ENCODE measurements around the gene COL4A6.

The COL4A6 gene

GRCh38 chrX:108171671-108172070, 266.6 kb downstream of the COL4A6 start:
- Histone ChIP-seq H3K9ac (ENCODE audit: low read length) (no peak overlapping the region), H2BK5ac (ENCODE audit: low read length) (no peak overlapping the region), H3K27ac (ENCODE audit: low read depth, low read length) (no peak overlapping the region), H3K4me3 (ENCODE audit: low read length) (no peak overlapping the region), H3K79me2 (ENCODE audit: control insufficient read depth, insufficient read depth, low read length) (no peaks in the 10 kb centered on the region), H3K79me1 (ENCODE audit: low read length) (no peaks in the 10 kb centered on the region), H4K5ac (ENCODE audit: low read length) (no peak overlapping the region), H3K4me1 (ENCODE audit: control insufficient read depth, low read depth, low read length) (no peaks in the 10 kb centered on the region), H3K4me2 (ENCODE audit: low read length) (no peak overlapping the region), H3K27me3 (ENCODE audit: insufficient read depth, low read length, poor library complexity) (no peaks in the 10 kb centered on the region), H3K23ac (ENCODE audit: low read length) (no peak overlapping the region), H3K4ac (ENCODE audit: low read depth, low read length) (no peak overlapping the region), H2BK15ac (replicated peaks; ENCODE audit: low read depth) (no peak overlapping the region), H3K56ac (ENCODE audit: low read length) (no peak overlapping the region), H4K8ac (ENCODE audit: low read depth, low read length) (no peak overlapping the region), H3K36me3 (ENCODE audit: control insufficient read depth, insufficient read depth, low read length) (no peaks in the 10 kb centered on the region), H2BK120ac (ENCODE audit: low read depth, low read length) (no peak overlapping the region), H2AK5ac (ENCODE audit: low read length) (no peak overlapping the region), H3K18ac (ENCODE audit: low read length) (no peak overlapping the region)
- WGBS (ENCODE audit: extremely low coverage, insufficient coverage, low lambda C conversion rate) = no CpG with 5 or more reads among the region's 4 CpGs
- no peak for DNase-seq

GRCh38 chrX:108169768-108170167, 268.5 kb downstream of the COL4A6 start:
- Histone ChIP-seq H3K56ac (ENCODE audit: low read length) (no peak overlapping the region), H3K9ac (ENCODE audit: low read length) (no peak overlapping the region), H2BK15ac (replicated peaks; ENCODE audit: low read depth) (no peak overlapping the region), H3K4me3 (ENCODE audit: low read length) (no peak overlapping the region), H3K4me1 (ENCODE audit: control insufficient read depth, low read depth, low read length) (no peaks in the 10 kb centered on the region), H3K4ac (ENCODE audit: low read depth, low read length) (no peak overlapping the region), H3K79me2 (ENCODE audit: control insufficient read depth, insufficient read depth, low read length) (no peaks in the 10 kb centered on the region), H3K27ac (ENCODE audit: low read depth, low read length) (no peak overlapping the region), H4K5ac (ENCODE audit: low read length) (no peak overlapping the region), H3K23ac (ENCODE audit: low read length) (no peak overlapping the region), H2BK120ac (ENCODE audit: low read depth, low read length) (no peak overlapping the region), H3K79me1 (ENCODE audit: low read length) (no peaks in the 10 kb centered on the region), H2AK5ac (ENCODE audit: low read length) (no peak overlapping the region), H3K18ac (ENCODE audit: low read length) (no peak overlapping the region), H3K4me2 (ENCODE audit: low read length) (no peak overlapping the region), H3K36me3 (ENCODE audit: control insufficient read depth, insufficient read depth, low read length) (no peaks in the 10 kb centered on the region), H4K8ac (ENCODE audit: low read depth, low read length) (no peak overlapping the region), H3K27me3 (ENCODE audit: insufficient read depth, low read length, poor library complexity) (no peaks in the 10 kb centered on the region), H2BK5ac (ENCODE audit: low read length) (no peak overlapping the region)
- DNase-seq = no peak
- WGBS (ENCODE audit: extremely low coverage, insufficient coverage, low lambda C conversion rate) = no CpG with 5 or more reads among the region's 3 CpGs

GRCh38 chrX:108168961-108169740, 269.1 kb downstream of the COL4A6 start:
- Histone ChIP-seq H4K8ac (ENCODE audit: low read depth, low read length) (no peak overlapping the region), H3K27ac (ENCODE audit: low read depth, low read length) (no peak overlapping the region), H3K9ac (ENCODE audit: low read length) (no peak overlapping the region), H2BK15ac (replicated peaks; ENCODE audit: low read depth) (no peak overlapping the region), H3K36me3 (ENCODE audit: control insufficient read depth, insufficient read depth, low read length) (no peaks in the 10 kb centered on the region), H3K56ac (ENCODE audit: low read length) (no peak overlapping the region), H3K23ac (ENCODE audit: low read length) (no peak overlapping the region), H3K18ac (ENCODE audit: low read length) (no peak overlapping the region), H3K79me1 (ENCODE audit: low read length) (no peaks in the 10 kb centered on the region), H2BK5ac (ENCODE audit: low read length) (no peak overlapping the region), H3K79me2 (ENCODE audit: control insufficient read depth, insufficient read depth, low read length) (no peaks in the 10 kb centered on the region), H3K4me3 (ENCODE audit: low read length) (no peak overlapping the region), H2AK5ac (ENCODE audit: low read length) (no peak overlapping the region), H3K27me3 (ENCODE audit: insufficient read depth, low read length, poor library complexity) (no peaks in the 10 kb centered on the region), H3K4me1 (ENCODE audit: control insufficient read depth, low read depth, low read length) (no peaks in the 10 kb centered on the region), H4K5ac (ENCODE audit: low read length) (no peak overlapping the region), H2BK120ac (ENCODE audit: low read depth, low read length) (no peak overlapping the region), H3K4me2 (ENCODE audit: low read length) (no peak overlapping the region), H3K4ac (ENCODE audit: low read depth, low read length) (no peak overlapping the region)
- no peak for DNase-seq
- WGBS (ENCODE audit: extremely low coverage, insufficient coverage, low lambda C conversion rate) = no CpG with 5 or more reads among the region's 9 CpGs

GRCh38 chrX:108167211-108167872, 270.9 kb downstream of the COL4A6 start:
- H4K5ac ChIP-seq (ENCODE audit: low read length) = no peak overlapping the region
- no peak overlapping the region for H3K4me3 ChIP-seq (ENCODE audit: low read length)
- no peak overlapping the region for H2BK5ac ChIP-seq (ENCODE audit: low read length)
- H3K4ac ChIP-seq (ENCODE audit: low read depth, low read length) = no peak overlapping the region
- H3K36me3 ChIP-seq (ENCODE audit: control insufficient read depth, insufficient read depth, low read length) = no peaks in the 10 kb centered on the region
- no peak overlapping the region for H3K4me2 ChIP-seq (ENCODE audit: low read length)
- no peak overlapping the region for H3K23ac ChIP-seq (ENCODE audit: low read length)
- no peak overlapping the region for H3K18ac ChIP-seq (ENCODE audit: low read length)
- no peaks in the 10 kb centered on the region for H3K79me1 ChIP-seq (ENCODE audit: low read length)
- no peak overlapping the region for H3K9ac ChIP-seq (ENCODE audit: low read length)
- WGBS (ENCODE audit: extremely low coverage, insufficient coverage, low lambda C conversion rate) = no CpG with 5 or more reads among the region's 5 CpGs
- H3K79me2 ChIP-seq (ENCODE audit: control insufficient read depth, insufficient read depth, low read length) = no peaks in the 10 kb centered on the region
- no peak overlapping the region for H3K27ac ChIP-seq (ENCODE audit: low read depth, low read length)
- no peak overlapping the region for H2BK15ac ChIP-seq (replicated peaks; ENCODE audit: low read depth)
- no peak overlapping the region for H2BK120ac ChIP-seq (ENCODE audit: low read depth, low read length)
- no peak for DNase-seq
- no peak overlapping the region for H4K8ac ChIP-seq (ENCODE audit: low read depth, low read length)
- H2AK5ac ChIP-seq (ENCODE audit: low read length) = no peak overlapping the region
- no peaks in the 10 kb centered on the region for H3K4me1 ChIP-seq (ENCODE audit: control insufficient read depth, low read depth, low read length)
- no peaks in the 10 kb centered on the region for H3K27me3 ChIP-seq (ENCODE audit: insufficient read depth, low read length, poor library complexity)
- no peak overlapping the region for H3K56ac ChIP-seq (ENCODE audit: low read length)

DNA sequence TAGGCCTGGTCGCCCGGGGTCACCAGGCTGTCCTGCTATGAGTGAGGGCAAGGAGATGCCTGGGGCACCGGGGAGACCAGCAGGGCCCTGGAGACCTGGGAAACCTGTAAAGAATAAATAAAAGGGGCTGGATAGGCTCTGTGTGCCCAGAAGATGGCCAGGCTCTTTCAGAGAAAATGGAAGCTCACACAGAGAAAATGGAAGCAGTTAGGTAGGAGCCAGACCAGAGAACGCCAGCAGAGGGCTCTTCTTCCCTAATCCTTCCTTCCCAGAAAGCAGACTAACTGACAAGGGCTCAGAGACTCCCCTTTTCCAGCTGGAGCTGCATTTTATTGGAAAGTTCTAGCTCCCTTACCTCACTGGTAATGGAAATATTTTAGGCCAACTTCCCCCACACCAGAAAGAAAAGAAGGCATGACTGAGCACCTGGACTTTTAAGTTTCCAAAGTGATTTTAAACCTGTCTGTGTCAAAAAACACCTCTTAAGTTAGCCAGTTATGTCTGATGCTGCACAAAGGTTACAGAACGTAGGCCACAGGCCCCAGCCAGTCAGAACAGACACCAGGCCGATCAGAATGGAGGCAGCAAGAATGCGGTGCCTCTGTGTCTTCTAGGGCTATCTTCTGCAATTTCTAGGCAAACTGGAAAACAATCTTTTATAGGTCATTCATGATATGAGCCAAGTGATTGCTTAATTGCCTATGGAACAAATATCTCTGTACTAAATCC, 272.7 kb downstream of the COL4A6 start:
- Histone ChIP-seq H3K4me2 (ENCODE audit: low read length) (no peak overlapping the region), H3K27ac (ENCODE audit: low read depth, low read length) (no peak overlapping the region)
- peak; percentile 66 for DNase-seq

More for the DNA sequence above, 272.7 kb downstream of the COL4A6 start:
- H2BK15ac ChIP-seq (replicated peaks; ENCODE audit: low read depth) = no peak overlapping the region
- no peak overlapping the region for H4K8ac ChIP-seq (ENCODE audit: low read depth, low read length)
- H3K56ac ChIP-seq (ENCODE audit: low read length) = no peak overlapping the region
- H3K4ac ChIP-seq (ENCODE audit: low read depth, low read length) = no peak overlapping the region
- H3K9ac ChIP-seq (ENCODE audit: low read length) = no peak overlapping the region
- H3K79me2 ChIP-seq (ENCODE audit: control insufficient read depth, insufficient read depth, low read length) = no peaks in the 10 kb centered on the region
- no peaks in the 10 kb centered on the region for H3K27me3 ChIP-seq (ENCODE audit: insufficient read depth, low read length, poor library complexity)
- no peak overlapping the region for H3K23ac ChIP-seq (ENCODE audit: low read length)
- H3K36me3 ChIP-seq (ENCODE audit: control insufficient read depth, insufficient read depth, low read length) = no peaks in the 10 kb centered on the region
- H3K4me1 ChIP-seq (ENCODE audit: control insufficient read depth, low read depth, low read length) = no peaks in the 10 kb centered on the region
- no peak overlapping the region for H2AK5ac ChIP-seq (ENCODE audit: low read length)
- no peak overlapping the region for H2BK5ac ChIP-seq (ENCODE audit: low read length)
- H3K79me1 ChIP-seq (ENCODE audit: low read length) = no peaks in the 10 kb centered on the region
- H3K18ac ChIP-seq (ENCODE audit: low read length) = no peak overlapping the region
- no peak overlapping the region for H3K4me3 ChIP-seq (ENCODE audit: low read length)
- no peak overlapping the region for H4K5ac ChIP-seq (ENCODE audit: low read length)
- WGBS (ENCODE audit: extremely low coverage, insufficient coverage, low lambda C conversion rate) = no CpG with 5 or more reads among the region's 7 CpGs
- H2BK120ac ChIP-seq (ENCODE audit: low read depth, low read length) = no peak overlapping the region

Measured in mesendoderm (in vitro differentiated cells).